Right kidney (tissue), 1 donor: ENCODE results near the gene NUDT16L1.

Experiments used
- DNase-seq: peaks from one replicate; pipeline ENCODE4 v3.0.0-alpha.2; 2016

The NUDT16L1 gene

DNA sequence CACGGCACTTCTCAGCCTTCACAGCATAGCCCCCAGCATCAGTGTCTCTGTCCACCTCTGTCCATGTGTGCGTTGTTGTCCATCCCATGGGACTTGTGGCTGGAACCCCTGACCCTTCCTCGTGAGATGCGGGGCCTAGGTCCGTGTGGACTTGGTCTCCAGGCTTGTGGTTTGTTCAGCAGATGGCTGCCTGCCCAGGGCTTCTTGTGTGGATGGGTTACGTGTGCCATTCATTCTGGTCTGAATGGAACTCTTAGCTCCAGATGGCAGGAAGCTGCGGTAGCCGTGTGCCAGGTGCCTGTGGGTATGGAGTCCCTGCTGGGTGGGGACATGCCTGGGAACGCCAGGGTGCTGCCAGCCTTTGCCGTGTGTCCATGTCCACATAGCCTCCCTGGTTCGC, 31.7 kb upstream of the NUDT16L1 start:
- no peak for DNase-seq

DNA sequence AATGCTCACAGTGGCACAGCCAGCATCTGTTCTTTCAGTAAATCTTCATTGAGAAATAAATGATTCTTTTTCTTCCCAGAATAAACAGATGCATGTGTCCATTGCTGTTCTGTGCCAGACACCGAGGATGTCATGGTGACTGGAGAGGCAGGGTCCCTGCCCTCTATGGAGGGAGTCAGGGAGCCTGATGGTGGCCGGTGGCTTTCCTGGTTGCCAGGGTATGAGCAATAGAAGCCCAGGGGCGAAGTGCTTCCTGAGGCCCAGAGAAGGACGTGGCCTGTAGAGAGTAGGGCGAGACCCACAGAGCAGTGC, 29.9 kb upstream of the NUDT16L1 start:
- DNase-seq = no peak

DNA sequence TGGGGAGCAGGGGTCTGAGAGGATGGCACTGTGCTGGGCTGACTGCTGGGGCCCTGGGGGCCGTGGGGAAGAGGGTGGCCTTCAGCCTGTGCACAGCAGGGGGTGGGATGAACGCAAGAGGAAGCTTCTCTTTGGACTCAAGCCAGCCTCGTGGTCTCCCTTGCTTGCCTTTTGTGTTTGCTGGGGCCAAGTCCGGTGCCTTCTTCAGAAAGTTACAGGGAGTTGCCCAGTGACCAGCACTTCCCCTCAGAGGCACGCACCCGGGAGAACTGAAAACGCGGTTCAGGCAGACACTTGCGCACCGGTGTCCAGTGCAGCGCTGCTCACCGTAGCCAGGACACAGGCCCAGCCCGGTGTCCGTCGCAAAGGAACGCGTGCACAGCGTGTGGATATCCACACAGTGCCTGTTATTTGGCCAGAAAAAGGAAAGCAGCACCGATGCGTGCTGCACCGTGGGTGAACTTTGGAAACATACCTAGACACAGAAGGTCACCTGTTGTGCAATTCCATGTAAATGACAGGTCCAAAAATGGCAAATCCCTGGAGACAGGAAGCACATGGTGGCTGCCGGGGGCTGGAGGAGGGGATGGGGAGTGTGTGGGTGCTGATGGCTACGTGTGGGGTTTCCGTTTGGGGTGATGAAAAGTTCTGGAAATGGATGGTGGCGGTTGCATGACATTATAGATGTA, 29.4 kb upstream of the NUDT16L1 start:
- DNase-seq = no peak

DNA sequence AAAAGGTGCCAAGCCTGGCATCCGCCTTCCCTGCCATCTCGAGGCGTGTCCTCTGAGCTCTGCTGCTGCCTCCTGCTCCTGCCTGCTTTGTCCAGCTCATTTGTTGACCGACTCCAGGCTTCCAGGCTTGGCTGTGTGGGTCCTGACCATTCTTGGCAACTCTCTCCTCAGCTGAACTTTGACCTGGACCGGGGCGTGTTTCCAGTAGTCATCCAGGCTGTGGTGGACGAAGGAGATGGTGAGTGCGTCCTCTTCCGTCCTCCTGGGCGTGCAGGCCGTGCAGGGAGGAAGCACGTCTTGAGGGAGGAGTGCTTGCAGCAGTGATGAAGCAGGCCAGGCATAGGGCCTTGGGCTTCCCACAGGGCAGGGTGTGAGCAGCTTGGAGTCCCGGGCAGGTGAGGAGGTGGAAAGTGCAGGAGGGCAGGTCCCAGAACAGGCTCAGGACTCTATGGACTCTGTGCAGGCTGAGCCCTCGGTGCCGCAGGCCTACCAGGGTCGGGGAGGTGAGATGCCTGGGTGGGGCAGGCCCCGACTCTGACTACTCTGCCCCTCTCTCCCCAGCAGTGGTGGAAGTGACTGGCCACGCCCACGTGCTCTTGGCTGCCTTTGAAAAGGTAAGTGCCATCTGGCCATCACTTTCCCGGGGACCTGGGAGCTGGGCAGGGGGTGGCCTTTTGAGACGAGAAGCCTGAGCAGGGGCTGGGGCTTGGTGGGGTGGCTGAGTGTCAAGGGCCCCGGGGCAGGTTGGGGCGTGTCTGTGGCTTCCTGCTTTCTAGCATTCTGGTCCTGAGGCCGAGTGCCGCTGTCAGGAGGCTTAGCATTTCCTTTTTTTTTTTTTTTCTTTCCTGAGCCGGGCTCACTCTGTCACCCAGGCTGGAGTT, 28.6 kb upstream of the NUDT16L1 start:
- no peak for DNase-seq

DNA sequence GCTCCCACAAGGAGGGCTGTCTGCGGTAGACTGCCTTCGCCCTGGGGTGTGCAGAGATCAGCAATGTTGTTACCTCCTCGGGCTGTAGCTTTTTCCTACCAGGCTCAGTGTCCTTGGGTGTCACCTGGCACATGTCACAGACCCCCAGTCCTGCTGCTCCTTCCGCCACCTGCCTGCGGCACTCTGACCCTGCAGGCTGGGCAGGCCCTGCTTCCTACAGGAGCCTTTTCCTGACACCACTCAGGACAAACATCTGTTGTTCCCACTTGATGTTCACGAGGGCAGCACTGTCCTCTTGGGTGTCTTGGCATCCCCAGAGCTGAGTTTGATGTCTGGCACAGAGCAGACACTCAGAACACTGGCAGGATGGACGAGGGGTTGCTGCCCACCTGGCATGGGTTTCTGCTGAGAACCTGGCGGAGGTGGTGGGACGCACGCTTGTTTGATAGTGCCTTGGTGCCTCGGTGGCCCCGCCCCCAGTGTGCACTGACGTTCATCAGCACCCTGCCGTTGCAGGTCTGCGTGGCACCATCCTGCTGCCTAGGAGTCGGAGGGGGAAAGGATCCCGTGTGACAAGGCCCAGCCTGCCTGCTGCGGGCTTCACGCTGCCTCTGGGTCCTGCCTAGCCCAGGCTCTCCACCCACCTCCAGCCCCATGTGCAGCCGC, 26.7 kb upstream of the NUDT16L1 start:
- DNase-seq = no peak

DNA sequence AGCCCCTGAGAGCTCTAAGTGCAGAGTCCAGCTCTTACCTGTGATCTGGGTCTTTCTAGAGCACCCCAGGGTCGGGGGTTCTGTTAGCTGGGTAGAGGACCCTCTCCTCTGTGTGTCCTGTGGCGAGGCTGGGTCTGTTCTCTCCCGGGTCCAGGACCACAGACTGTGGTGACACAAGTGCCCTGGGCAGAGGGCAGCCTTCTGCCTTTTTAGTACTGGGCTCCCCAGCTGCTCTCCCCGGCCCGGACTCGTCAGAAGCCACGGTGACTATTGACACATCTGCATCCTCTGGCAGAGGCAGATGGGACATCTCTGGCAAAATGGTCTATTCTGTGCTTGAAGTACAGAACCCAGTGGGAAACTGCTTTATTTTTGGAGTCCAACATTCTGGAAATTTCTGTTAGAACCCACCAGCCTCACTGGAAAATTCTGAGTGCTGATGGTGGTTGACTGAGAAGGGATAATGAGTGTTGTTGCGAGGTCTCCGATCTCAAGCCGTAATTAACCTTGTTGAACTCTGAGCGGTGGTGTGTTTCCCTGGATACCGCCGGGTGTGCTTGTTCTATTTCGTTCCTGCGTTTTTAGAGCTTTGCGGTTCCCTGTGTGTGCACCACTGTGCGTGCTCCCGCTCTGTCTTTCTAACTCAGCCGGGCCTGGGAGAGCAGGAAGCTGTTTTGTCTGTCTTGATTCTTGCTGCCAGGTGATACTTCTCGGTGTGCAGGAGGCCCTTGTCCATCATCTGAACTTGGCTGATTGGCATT, 26.0 kb upstream of the NUDT16L1 start:
- DNase-seq = no peak

DNA sequence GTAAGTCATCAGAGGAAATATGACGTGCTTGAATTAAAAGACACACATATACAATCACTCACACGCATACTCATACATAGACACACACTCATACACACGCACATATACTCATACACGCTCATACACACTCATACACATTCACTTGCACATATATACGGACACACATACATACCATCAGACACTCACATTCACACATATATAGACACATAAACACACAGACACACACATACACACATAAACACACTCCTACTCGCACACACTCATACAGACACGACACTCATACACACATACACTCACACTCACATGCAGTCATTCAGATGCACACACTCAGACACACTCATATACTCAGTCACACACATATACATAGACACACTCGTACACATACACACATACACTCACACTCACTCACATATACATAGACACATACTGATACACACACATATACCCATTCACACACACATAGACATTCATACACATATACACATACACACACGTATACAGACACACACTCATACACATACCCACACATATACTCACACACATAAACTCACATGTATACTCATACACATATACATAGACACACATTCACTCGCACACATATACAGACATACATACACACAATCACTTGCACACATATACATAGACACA, 24.9 kb upstream of the NUDT16L1 start:
- no peak for DNase-seq

DNA sequence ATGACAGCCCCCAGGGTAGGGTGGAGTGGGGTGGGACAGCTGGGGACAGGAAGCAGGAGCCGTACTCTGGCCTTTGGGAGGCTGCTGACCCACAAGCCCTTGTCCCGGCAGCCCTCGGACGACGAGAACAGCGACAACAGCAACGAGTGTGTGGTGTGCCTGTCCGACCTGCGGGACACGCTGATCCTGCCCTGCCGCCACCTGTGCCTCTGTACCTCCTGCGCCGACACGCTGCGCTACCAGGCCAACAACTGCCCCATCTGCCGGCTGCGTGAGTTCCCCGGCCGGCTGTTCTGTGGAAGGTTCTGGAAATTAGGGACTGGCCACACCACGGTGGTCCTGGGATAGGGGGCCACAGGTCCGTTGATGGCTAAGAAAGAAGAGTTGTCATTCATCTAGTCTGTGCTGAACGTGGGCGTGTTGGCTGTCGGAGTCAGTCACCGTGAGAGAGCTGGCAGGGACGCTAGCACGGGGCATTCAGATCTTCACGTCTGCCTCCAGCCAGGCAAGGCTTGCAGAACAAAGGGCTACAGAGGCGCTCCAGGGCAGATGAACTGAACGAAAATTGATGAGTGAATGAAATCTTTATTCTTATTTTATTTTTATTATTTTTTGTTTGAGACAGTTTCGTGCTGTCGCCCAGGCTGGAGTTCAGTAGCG, 19.8 kb upstream of the NUDT16L1 start:
- no peak for DNase-seq

DNA sequence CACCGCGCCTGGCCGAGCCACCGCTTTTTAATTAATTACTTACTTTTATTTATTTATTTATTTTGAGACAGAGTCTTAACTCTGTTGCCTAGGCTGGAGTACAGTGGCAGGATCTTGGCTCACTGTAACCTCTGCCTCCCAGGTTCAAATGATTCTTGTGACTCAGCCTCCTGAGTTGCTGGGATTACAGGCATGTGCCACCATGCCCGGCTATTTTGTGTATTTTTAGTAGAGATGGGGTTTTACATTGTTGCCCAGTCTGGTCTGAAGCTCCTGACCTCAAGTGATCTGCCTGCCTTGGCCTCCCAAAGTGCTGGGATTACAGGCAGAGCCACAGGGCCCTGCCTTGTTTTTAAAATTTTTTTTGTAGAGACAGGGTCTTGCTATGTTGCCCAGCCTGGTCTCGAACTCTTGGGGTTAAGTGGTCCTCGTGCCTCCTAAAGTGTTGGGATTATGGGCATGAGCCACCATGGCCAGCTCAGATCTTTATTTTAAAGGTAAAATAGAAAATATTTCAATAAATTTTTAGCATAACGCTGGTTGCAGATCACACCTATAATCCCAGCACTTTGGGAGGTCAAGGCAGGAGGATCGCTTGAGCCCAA, 18.3 kb upstream of the NUDT16L1 start:
- no peak for DNase-seq

DNA sequence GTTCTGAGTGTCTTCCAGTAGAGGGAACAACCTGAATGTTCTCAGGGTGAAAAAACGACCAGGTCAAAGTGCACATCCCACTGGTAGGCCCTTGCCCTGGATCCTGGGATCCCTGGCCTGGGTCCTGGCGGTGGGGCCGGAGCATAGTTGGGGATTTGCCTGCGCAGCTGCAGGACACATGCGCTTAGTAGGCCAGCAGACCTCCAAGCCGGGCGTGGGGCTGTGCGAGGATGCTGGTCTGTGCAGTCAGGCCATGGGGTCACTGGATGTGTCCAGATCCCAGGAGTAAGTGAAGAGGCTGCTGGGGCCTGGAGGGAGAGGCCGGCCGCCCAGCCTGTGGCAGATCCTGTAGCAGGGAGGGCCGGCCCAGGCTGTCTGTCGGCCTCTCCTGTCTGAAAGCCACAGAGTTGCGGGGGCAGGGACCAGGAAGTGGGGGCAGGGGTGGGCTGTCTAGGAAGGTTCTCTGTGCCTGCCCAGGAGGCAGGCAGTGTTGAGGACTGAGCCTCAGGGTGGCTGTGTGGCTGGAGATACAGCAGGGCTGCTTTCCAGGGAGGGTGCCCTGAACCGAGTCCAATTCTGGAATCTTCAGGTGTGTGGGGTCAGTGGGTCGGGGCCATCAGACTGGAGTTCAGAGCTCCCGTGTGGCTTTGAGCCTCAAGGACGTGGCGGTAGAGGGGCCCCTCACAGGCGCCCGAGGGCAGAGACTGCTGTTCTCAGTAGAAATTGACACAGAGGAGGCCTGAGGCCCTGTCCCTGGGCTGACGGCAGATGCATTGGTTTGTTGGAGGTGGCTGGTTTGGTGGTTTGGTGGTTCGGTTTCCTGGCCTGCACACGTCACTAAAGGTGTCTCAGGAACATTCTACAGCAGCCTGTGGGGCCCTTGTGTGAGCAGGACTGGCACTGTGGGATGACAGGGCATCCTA, 17.2 kb upstream of the NUDT16L1 start:
- no peak for DNase-seq

DNA sequence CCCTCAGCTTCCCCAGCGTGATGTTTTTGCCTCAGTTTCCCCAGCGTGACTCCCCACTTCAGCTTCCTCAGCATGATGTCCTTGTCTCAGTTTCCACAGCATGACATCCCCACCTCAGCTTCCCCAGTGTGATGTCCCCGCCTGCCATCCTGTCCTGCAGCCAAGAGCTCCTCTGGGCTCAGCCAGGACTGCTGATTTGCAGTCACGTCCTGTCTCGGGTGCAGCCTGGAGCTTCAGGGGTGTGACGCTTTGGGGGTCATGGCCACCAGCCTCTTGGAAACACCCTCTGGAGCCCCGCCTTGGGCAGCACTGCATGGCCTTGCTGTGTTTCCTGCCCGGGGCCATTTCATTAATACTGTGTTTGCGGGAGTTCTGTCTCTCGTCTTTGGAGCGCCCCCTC, 16.5 kb upstream of the NUDT16L1 start:
- DNase-seq = no peak

DNA sequence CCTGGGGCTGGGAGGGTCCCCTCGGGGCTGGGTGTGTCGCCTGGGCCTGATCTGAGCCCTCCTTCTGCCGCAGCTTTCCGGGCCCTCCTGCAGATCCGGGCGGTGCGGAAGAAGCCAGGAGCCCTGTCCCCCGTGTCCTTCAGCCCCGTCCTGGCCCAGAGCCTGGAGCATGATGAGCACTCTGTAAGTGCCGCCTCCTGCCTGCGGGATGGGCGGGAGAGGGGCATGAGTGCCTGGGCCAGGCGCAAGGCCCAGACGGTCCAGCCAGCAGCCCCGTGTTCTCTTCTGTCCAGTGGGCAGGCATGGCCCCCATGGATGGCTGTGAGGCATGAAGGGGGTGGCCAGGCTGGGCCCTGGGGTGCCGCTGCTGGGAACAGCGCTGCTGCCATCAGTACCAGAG, 16.0 kb upstream of the NUDT16L1 start:
- DNase-seq = no peak

DNA sequence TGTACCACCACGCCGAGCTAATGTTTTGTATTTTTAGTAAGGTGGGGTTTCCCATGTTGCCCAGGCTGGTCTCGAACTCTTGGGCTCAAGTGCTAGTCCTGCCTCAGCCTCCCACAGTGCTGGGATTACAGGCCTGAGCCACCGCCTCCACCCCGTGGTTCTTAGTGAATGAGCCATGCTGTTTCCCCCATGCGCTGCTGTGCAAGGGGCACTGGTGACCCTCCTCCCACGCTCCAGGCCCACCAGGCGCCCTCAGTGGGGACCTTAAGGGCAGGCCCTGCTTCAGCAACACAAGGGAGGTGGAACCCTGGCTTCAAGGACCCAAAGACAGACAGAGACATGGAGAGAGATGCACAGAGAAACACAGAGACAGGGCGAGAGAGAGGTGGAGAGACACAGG, 15.4 kb upstream of the NUDT16L1 start:
- DNase-seq = no peak

DNA sequence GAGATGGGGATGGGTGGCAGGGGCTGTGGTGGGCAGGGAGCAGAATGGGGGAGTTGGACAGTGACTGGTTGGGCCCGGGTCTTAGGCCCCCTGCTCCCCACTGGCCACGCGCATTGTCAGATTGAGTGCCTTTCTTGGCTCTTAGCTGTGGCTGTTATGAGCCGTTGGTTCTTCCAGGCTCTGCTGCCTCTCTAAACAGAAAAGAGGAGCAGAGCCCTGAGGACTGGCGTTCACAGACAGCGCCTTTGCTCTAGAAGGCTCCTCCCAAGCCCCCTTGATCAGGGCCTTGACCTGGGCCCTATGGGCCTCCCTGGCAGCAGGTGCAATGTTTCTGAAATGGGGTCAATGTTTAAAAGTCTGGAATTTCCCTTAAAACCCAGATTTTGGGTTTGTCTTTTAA, 14.8 kb upstream of the NUDT16L1 start:
- no peak for DNase-seq

DNA sequence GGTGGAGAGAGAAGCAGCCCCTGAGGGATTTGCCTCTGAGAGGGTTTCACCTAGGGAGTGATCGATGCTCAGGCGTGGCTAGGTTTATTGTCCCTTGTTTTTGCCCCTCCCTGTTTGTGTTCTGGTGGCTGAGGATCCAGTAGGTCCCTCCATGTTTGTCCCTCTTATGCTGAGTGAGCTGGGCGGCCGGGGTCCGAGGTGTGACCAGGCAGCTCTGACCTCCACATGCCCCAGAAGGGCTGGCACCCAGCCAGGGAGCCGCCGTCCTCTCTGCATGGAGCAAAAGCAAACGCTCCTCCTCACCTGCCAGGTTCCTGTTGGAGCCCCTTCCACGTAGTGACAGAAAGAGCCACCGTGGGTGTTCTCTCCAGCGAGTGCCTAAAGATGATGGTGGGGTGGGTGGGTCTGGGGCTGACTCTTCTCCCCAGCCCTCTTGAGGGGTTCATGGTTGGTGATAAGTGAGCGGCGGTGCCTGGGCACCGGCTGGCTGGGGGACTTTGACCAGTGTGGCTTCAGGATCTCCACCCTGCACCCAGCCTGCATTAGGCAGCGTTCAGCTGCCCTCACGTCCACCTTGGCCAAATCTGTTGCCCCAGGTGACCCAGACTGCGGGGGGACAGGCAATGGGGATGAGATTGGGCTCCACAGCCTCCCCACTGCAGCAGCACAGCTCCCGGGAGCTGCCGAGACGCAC, 14.1 kb upstream of the NUDT16L1 start:
- DNase-seq = no peak

DNA sequence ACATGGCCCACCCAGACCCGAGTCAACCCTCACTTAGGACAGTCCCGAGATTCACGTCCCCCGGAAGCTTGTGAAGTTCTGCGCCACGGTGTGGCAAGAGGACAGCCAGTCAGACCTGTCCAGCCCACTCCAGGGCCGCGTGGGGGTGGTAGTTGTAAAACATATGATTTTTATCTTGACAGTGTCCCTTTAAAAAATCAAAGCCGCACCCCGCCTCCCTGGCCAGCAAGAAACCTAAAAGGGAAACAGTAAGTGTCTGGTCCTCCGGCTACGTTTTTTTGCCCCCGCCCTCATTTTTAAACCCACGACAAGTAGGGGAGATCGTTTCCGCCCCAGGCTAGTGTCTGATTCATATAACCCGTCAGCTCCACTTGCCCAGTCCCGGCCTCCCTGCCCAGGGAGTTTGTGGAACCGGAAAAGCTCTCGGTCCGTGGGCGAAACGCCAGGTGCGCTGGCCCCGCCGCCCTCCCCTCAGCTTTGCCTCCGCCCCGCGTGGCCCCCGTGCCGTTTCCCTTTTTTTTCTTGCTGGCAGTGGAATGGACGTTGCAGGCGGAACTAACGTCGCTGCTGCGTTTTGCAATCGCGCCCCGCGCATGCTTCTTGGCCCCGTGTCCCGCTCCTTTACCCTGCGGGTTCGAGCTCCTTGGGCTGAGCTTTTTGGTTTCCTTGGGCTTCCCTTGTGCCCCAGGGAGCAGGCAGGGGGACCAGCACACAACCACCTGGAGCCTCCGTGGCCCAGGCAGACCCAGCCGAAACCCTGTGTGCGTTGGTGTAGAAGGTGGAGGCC, 13.3 kb upstream of the NUDT16L1 start:
- no peak for DNase-seq

DNA sequence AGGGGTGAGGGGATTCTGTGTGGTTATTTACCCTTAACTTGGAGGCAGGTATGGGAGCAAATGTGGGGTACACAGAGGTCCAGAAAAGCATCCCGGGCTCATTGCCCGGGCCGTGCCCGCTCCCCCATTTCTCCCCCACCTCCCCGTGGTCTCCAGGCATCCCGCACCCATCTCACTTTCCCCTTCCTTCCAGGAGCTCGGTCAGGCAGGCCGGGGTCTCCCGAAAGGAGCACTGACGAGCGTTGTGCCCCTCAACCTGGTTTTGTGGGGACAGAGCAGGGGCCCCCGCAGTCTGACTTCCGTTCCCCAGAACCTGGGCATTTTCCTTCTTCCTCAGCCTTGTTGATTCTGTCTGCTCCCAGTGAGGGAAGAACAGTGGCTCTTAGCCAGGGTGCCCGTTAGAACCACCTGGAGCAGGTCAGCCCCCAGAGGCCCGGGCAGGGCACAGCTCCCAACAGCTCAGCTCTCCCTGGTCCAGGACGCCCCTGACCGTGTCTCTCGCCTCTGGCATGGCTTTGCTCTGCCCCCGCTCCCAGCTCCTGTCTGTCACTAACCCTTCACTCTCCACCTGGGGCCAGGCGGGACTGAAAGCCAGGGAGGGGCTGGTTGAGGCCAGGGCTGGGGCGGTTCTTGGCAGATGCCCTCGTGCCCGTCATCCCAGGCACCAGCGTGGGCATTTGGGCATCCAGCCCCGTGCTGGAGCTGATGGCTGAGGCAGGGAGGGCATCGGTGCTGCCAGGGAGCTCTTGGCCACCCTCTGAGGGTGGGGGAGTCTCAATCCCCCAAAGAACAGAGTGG, 12.5 kb upstream of the NUDT16L1 start:
- no peak for DNase-seq
